SK-N-SH treated with all-trans-retinoic acid at 6 μM for 48 hours (cell line): ENCODE data around the gene C2orf81.

ENCODE experiments used
- ATAC-seq: fragments of 200-7000 bp; cut with Tn5 transposase; 3 replicates; pipeline ENCODE4 v1.9.1; 2020; ENCODE audit warnings: mild to moderate bottlenecking, moderate library complexity
- ARNTL ChIP-seq: fragments of 450-650 bp; formaldehyde crosslinking; IDR thresholded peaks from 2 replicates; pipeline ENCODE4 v1.5.0; 2020; ENCODE audit warnings: low read depth, mild to moderate bottlenecking, moderate library complexity, borderline replicate concordance
- CREB5 ChIP-seq: fragments of 250-450 bp; sonication (Bioruptor Pico); IDR thresholded peaks from 2 replicates; pipeline ENCODE4 v1.5.1; 2020; ENCODE audit warnings: low read depth, mild to moderate bottlenecking, moderate library complexity
- CSDC2 ChIP-seq: fragments of 250-450 bp; sonication (Bioruptor Pico); IDR thresholded peaks from 2 replicates; pipeline ENCODE4 v1.5.0; 2020; ENCODE audit warnings: mild to moderate bottlenecking, moderate library complexity
- CSRNP3 ChIP-seq: fragments of 250-450 bp; sonication (Bioruptor Pico); IDR thresholded peaks from 2 replicates; pipeline ENCODE4 v1.5.1; 2021; ENCODE audit warnings: mild to moderate bottlenecking, moderate library complexity
- ESRRG ChIP-seq: fragments of 250-450 bp; sonication (Bioruptor Pico); IDR thresholded peaks from 2 replicates; pipeline ENCODE4 v1.6.1; 2021; ENCODE audit warnings: mild to moderate bottlenecking
- GLIS3 ChIP-seq: fragments of 250-450 bp; sonication (Bioruptor Pico); IDR thresholded peaks from 2 replicates; pipeline ENCODE4 v1.5.0; 2020; ENCODE audit warnings: mild to moderate bottlenecking, moderate library complexity
- OSR1 ChIP-seq: fragments of 250-450 bp; sonication (Bioruptor Pico); IDR thresholded peaks from 2 replicates; pipeline ENCODE4 v1.8.0; 2022; ENCODE audit warnings: moderate library complexity, mild to moderate bottlenecking, inconsistent platforms
- PATZ1 ChIP-seq: fragments of 250-450 bp; sonication (Bioruptor Pico); IDR thresholded peaks from 2 replicates; pipeline ENCODE4 v1.8.0; 2020; ENCODE audit warnings: mild to moderate bottlenecking, moderate library complexity, borderline replicate concordance
- POU6F1 ChIP-seq: fragments of 250-450 bp; sonication (Bioruptor Pico); IDR thresholded peaks from 2 replicates; pipeline ENCODE4 v1.8.0; 2021; ENCODE audit warnings: low read depth, mild to moderate bottlenecking, moderate library complexity, borderline replicate concordance
- PPARA ChIP-seq: fragments of 250-450 bp; sonication (Bioruptor Pico); IDR thresholded peaks from 2 replicates; pipeline ENCODE4 v1.5.0; 2020; ENCODE audit warnings: mild to moderate bottlenecking, borderline replicate concordance
- RARB ChIP-seq: fragments of 250-450 bp; sonication (Bioruptor Pico); IDR thresholded peaks from 2 replicates; pipeline ENCODE4 v1.8.0; 2021; ENCODE audit warnings: mild to moderate bottlenecking, moderate library complexity
- SNAI2 ChIP-seq: fragments of 250-450 bp; sonication (Bioruptor Pico); IDR thresholded peaks from 2 replicates; pipeline ENCODE4 v1.5.0; 2020; ENCODE audit warnings: mild to moderate bottlenecking, moderate library complexity
- TCF4 ChIP-seq: fragments of 250-450 bp; sonication (Bioruptor Pico); IDR thresholded peaks from 2 replicates; pipeline ENCODE4 v1.8.0; 2021; ENCODE audit warnings: mild to moderate bottlenecking, moderate library complexity, borderline replicate concordance
- TOX ChIP-seq: fragments of 250-450 bp; sonication (Bioruptor Pico); IDR thresholded peaks from 2 replicates; pipeline ENCODE4 v1.8.0; 2021; ENCODE audit warnings: mild to moderate bottlenecking, moderate library complexity, borderline replicate concordance
- TSHZ2 ChIP-seq: fragments of 250-450 bp; sonication (Bioruptor Pico); IDR thresholded peaks from 2 replicates; pipeline ENCODE4 v1.5.0; 2020; ENCODE audit warnings: mild to moderate bottlenecking, moderate library complexity
- ZC3H10 ChIP-seq: fragments of 250-450 bp; sonication (Bioruptor Pico); IDR thresholded peaks from 2 replicates; pipeline ENCODE4 v1.5.1; 2021; ENCODE audit warnings: mild to moderate bottlenecking, moderate library complexity
- ZFP3 ChIP-seq: fragments of 250-450 bp; sonication (Bioruptor Pico); IDR thresholded peaks from 2 replicates; pipeline ENCODE4 v1.5.0; 2020; ENCODE audit warnings: mild to moderate bottlenecking, moderate library complexity
- ZFP30 ChIP-seq: fragments of 450-650 bp; formaldehyde crosslinking; IDR thresholded peaks from 2 replicates; pipeline ENCODE4 v1.5.0; 2022; ENCODE audit warnings: mild to moderate bottlenecking, moderate library complexity
- ZNF565 ChIP-seq: fragments of 450-650 bp; formaldehyde crosslinking; conservative IDR thresholded peaks from 2 replicates; pipeline ENCODE4 v1.5.0; 2020; ENCODE audit warnings: low read depth, mild to moderate bottlenecking, moderate library complexity
- ZNF70 ChIP-seq: fragments of 450-650 bp; formaldehyde crosslinking; IDR thresholded peaks from 2 replicates; pipeline ENCODE4 v1.5.0; 2020; ENCODE audit warnings: mild to moderate bottlenecking, moderate library complexity
- ZNF8 ChIP-seq: fragments of 450-650 bp; formaldehyde crosslinking; IDR thresholded peaks from 2 replicates; pipeline ENCODE4 v1.5.0; 2020; ENCODE audit warnings: mild to moderate bottlenecking, moderate library complexity

The C2orf81 gene

GRCh38 chr2:74378007-74378406 is 43.4 kb downstream of the C2orf81 start:
- no peak for ATAC-seq
- TF ChIP-seq ZNF70 (CRISPR knock-in tag) (no peak), POU6F1 (CRISPR knock-in tag) (no peak), SNAI2 (CRISPR knock-in tag) (no peak), ESRRG (no peak), ARNTL (CRISPR knock-in tag) (no peak), ZC3H10 (CRISPR knock-in tag) (no peak), PATZ1 (no peak), ZNF8 (CRISPR knock-in tag) (no peak), PPARA (CRISPR knock-in tag) (no peak), ZNF565 (no peak), CSDC2 (no peak), ZFP3 (CRISPR knock-in tag) (no peak), TCF4 (CRISPR knock-in tag) (no peak), CSRNP3 (CRISPR knock-in tag) (no peak), GLIS3 (CRISPR knock-in tag) (no peak), ZFP30 (CRISPR knock-in tag) (no peak), TOX (CRISPR knock-in tag) (no peak), RARB (CRISPR knock-in tag) (no peak), CREB5 (CRISPR knock-in tag) (no peak), OSR1 (CRISPR knock-in tag) (no peak)

GRCh38 chr2:74375838-74376237 is 45.6 kb downstream of the C2orf81 start:
- no peak for TF ChIP-seq CREB5 (CRISPR knock-in tag)
- TF ChIP-seq CSRNP3 (CRISPR knock-in tag) = no peak
- TF ChIP-seq RARB (CRISPR knock-in tag) = no peak
- no peak for TF ChIP-seq TSHZ2
- no peak for ATAC-seq
